ENCODE results near the gene MEX3C.
A peak's percentile ranks its signal among the peaks of the same experiment; 100 is the strongest.

MEX3C gene

GRCh38 chr18:51190000-51190399 is 7.5 kb downstream of the MEX3C start:
- DNase-seq, result no peak

- no peak for DNase-seq
Measured at GRCh38 chr18:51188024-51188701, 9.3 kb downstream of the MEX3C start.

GRCh38 chr18:51185075-51185474 is 12.4 kb downstream of the MEX3C start:
- DNase-seq, result no peak

DNA sequence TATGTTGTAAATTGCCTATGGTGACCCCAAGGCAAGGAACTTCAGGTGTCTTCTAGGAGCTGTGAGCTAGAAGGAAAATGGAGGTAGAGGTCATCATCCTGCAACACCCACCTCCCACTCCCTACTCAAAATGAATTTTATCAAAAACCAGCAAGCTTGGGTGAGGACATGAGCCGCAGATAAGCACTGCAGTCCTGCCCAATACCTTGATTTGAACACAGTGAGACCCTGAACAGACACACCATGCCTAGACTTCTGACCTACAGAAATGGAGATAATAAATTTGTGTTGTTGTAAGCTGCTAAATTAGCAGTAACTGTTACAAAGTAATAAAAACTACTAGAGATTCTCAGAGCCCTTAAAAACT is 13.4 kb downstream of the MEX3C start:
- DNase-seq, result no peak

GRCh38 chr18:51183372-51184090 is 13.9 kb downstream of the MEX3C start:
- no peak for DNase-seq

GRCh38 chr18:51182824-51183223 is 14.7 kb downstream of the MEX3C start:
- no peak for DNase-seq

DNA sequence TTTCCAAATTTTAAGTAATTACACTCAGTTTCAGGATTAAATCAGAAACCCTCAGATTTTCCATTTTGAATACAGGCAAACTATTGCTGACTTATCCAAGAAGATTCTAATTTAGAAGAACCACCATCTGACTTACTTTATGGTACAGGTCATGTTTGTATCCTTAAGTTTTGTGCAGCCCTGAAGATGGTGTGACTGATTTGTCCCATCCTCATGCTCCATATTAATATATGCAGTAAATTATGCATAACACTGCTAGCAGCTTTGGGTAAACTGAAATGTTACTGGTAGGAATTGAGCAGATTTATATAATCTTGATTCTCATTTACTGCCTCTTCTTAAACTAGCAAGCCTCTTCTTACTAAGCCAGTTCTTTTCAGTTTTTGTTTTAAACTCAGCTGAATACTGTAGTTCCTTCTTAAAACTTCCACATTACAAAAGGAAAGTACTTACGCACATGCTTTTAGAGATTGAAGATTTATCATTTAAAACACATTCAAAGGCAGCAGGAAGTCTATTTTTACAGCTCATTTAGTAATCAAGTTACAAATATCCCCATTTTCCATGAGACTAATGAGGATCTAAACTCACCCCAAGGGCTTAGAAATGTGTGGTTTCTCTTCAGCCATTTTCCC is 25.7 kb downstream of the MEX3C start:
- DNase-seq, result no peak

DNA sequence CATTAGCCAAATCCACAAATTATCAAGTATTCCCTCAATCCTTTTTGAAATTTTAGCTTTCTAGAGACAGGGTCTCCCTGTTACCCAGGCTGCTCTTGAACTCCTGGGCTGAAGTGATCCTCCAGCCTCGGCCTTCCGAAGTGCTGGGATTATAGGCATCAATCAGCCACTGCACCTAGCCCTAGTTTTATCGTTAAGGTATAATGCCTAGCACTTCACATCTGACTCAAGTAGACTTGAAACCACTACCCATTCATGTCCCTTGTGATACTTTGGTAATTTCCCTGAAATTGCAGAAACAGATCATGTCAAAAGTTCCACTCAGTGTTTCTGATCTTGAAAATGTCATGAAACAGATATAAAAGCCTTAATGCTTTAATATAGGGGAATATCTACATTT is 26.3 kb downstream of the MEX3C start:
- DNase-seq, result no peak

- no peak for DNase-seq
Measured at GRCh38 chr18:51170664-51171063, 26.8 kb downstream of the MEX3C start.

- no peak for DNase-seq
Measured at GRCh38 chr18:51169731-51170130, 27.8 kb downstream of the MEX3C start.

- no peak for DNase-seq
Measured at GRCh38 chr18:51168960-51169662, 28.4 kb downstream of the MEX3C start.

DNA sequence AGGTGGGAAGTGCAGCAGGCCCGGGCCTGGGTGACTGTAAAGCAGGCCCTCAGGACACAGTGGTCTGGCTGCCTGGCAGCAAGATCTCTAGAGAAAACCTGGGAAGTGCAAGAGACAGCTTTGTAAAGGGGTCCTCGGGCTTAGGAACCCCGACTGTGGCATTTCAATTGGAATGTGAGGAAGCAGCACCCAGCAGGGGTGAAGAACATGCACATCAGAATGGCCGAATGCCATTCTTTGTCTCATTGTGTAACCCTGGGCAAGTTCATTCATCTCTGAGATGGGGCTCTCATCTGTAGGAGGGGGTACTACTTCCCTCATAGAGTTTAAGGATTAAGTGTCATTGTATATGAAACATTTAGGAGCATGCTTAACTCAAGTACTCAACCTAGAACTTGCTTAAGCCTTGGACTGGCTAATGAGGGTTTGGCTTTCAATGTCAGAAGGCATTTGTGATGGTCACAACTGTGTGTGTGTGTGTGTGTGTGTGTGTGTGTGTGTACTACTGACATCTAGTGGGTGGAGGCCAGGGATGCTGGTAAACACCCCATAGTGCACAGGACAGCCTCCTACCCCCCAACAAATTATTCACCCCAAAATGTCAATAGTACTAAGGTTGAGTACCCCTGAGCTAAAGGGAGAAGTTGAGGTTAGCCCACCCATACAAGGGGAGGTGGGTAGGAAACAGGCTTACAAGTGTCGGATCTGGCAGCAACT is 29.3 kb downstream of the MEX3C start:
- DNase-seq, result no peak

DNA sequence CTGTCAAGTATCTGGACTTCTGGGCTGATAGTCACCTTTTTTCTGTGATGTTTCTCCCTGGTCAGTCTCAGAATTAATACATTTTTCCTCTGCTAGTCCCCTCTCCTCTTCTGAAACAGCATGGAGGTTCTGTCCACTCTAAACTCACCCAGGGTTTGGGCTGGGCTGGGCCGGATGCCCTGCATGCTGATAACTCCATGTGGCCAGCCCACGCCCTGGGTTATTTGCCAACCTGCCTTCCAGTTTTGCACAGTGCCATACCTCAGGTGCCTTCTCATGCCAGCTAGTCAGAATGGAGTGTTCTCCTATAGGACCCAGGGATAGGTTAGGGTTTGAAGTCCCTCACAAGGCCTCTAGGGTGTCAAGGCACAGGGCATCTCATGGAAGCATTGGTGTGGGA is 32.2 kb downstream of the MEX3C start:
- DNase-seq, result no peak

DNA sequence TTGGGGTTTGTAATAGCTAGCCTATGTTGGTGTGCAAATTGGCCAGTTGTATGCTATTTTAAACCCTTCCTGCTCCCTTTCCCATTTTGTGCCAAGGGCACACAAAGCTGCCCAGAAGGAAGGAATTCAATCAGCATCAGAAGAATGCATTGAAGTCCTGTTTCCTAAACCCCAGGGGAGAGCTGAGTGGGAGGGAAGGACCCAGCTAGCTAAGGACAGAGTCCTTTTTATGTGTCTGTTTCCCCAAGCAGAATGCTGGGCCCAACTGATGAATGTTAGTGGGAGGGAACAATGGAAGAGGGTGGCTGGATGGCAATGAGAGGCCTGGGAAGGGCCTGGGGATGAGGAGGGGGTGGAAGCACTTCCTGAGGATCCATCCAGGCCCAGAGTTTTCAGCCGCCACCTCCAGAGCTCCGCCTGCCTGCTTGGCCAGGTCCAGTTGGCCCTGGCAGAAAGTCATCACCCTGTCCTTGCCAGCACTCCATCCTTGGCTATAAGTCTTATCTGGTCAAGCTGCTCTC is 32.7 kb downstream of the MEX3C start:
- no peak for DNase-seq

GRCh38 chr18:51164342-51164741 is 33.1 kb downstream of the MEX3C start:
- DNase-seq, result no peak

GRCh38 chr18:51163543-51163942 is 33.9 kb downstream of the MEX3C start:
- no peak for DNase-seq

DNA sequence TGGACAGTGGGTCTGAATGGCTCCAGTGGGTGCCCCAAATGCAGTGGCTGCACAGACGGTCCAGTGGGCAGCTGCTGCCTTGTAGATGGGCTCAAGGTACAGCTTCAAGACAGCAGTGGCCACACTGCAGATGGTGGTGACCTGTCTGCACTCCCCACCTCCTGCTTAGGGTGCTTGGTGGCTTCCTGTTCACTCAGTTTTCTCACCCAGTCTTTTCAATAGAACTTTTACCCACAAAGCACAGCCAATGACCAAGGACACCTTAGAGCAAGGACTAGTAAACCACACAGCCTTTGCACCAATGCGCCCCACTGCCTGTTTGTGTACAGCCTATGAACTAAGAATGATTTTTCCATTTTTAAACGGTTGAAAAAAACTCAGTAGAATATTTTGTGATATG is 34.9 kb downstream of the MEX3C start:
- DNase-seq, result no peak

- no peak for DNase-seq
Measured at GRCh38 chr18:51160646-51161045, 36.8 kb downstream of the MEX3C start.

GRCh38 chr18:51157215-51157614 is 40.3 kb downstream of the MEX3C start:
- no peak for DNase-seq

DNA sequence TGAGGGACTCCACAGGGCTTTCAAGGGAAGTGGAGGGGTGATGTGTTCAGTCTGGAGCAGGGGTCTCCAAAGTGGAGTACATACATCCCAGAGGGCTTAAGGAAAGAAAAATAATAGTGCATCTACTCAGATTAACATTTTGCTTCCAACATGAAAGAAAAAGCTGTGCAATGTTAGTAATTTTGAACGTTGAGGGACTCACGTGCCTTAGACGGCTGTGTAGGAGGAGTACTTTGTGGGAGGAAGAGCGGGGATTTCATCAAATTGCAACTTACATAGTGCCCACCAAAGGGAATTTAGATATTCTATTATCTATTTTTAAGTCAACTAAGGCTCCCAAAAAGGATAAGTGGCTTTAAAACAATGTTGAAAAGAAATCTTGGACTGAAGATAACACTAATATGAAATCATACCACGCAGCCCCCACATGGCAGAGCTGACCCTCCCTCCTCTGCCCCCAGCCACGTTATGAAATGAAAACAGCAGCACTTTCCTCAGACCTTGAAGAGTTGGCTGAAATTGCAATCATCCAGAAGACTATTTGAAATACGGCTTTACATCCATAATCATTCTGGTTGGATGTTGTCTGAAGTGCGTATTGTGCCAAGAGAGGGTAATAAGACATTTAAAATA is 42.9 kb downstream of the MEX3C start:
- no peak for DNase-seq

DNA sequence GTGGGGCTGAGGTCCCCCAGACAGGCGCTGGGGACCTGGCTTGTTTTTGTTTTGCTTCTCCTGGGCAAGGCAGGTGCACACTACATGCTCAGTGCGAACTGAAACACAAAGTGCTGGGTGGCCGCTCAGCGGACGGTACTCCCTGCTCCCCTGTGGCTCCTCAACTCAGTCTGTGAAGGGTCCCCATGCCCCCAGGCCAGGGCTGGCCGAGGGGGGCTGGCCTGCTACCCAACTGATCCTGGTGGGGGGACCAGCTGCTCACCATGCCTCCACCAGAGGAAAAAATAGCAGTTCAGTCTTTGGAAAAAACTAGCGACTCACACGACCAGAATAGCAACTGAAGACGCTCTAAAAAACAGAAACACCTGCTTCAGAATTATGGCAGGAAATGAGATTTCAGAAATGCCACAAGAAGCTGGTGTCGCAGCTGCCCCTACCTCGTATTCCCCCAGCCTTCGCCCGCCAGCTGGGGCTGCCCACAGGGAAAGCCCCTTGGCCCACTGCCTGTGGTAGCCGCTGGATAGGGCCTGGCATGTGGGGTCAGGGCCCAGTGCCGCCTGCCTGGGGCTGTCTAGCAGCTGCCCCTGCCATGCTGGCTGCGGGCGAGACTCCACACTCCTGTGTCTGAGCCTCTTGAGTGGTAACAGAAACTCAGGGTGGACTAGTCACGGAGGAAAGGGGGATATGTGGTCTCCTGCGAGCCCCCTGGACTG is 43.7 kb downstream of the MEX3C start:
- DNase-seq, result peak; percentile 81
